ENCODE results near the gene KRTAP5-7.

DNA sequence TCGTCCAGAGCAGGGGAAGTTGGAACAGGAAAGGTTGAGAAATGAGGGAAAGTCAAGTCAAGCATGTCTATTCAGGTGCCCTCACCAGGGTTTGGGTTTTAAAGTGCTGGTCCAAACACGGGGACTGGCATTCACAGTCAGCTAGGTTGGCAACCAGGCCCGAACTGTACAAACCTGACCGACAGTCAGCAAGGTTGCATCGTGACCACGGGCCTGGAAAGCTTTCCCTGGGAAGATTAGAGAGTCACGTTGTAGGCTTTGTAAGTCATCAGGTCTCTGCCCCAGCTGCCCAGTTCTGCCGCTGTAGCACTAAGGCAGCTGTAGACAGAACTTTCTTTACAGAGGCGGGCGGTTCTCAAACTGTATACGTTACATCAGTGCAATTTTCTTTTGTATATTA lies 45.7 kb downstream of the KRTAP5-7 start:
- TF ChIP-seq, protein P1, sequence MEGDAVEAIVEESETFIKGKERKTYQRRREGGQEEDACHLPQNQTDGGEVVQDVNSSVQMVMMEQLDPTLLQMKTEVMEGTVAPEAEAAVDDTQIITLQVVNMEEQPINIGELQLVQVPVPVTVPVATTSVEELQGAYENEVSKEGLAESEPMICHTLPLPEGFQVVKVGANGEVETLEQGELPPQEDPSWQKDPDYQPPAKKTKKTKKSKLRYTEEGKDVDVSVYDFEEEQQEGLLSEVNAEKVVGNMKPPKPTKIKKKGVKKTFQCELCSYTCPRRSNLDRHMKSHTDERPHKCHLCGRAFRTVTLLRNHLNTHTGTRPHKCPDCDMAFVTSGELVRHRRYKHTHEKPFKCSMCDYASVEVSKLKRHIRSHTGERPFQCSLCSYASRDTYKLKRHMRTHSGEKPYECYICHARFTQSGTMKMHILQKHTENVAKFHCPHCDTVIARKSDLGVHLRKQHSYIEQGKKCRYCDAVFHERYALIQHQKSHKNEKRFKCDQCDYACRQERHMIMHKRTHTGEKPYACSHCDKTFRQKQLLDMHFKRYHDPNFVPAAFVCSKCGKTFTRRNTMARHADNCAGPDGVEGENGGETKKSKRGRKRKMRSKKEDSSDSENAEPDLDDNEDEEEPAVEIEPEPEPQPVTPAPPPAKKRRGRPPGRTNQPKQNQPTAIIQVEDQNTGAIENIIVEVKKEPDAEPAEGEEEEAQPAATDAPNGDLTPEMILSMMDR (IDR thresholded peaks at IDR 0.05; ENCODE audit: borderline replicate concordance, extremely low read depth, low read length, poor library complexity, severe bottlenecking) = no peak
- no peak for TF ChIP-seq EZH2 (IDR thresholded peaks at IDR 0.05; ENCODE audit: borderline replicate concordance, low read depth, low read length, severe bottlenecking)

Data from DND-41 (cell line).